Activated T-cell treated with anti-CD3 and anti-CD28 coated beads, Interleukin-2, amount 50 U/mL, for 72 hours (primary cell): Measurements from ENCODE around the gene GALP. TPM values are rescaled to one million over a fixed set of nuclear protein-coding genes. Genes with fewer than 3 reads are reported as not detected.
"Not testable (repeated sequence)": the region's sequence is repeated elsewhere in the genome, so short reads cannot be mapped to it uniquely, and the experiment has no call there.

ENCODE experiments used
- ATAC-seq, 2 donors: fragments of 150-1000 bp; cut with Tn5 transposase; replicated peaks in 1 of 2; 2 replicates each; pipeline ENCODE4 v1.10.0; 2021; ENCODE audit warnings: moderate library complexity in 2 of 2, mild to moderate bottlenecking in 1 of 2
- DNase-seq, 2 donors: peaks; one replicate each; pipeline ENCODE4 v3.0.0; 2021 to 2022; ENCODE audit warnings: mixed read lengths in 1 of 2
- H3K27ac Mint-ChIP-seq: one replicate; pipeline ENCODE4 v1.8.0; 2022; ENCODE audit warnings: mild to moderate bottlenecking, moderate library complexity, mixed read lengths
- H3K27me3 Mint-ChIP-seq: one replicate; pipeline ENCODE4 v1.8.0; 2022; ENCODE audit warnings: low read depth, mixed read lengths
- H3K36me3 Mint-ChIP-seq, 2 donors: one replicate each; pipeline ENCODE4 v1.8.0; 2022; ENCODE audit warnings: mixed read lengths in 2 of 2, mild to moderate bottlenecking in 1 of 2; ENCODE audit not compliant: insufficient read depth in 2 of 2
- H3K4me1 Mint-ChIP-seq: one replicate; pipeline ENCODE4 v1.8.0; 2022; ENCODE audit warnings: low read depth, mixed read lengths
- H3K4me3 Mint-ChIP-seq, 2 donors: one replicate each; pipeline ENCODE4 v1.8.0; 2022; ENCODE audit warnings: mild to moderate bottlenecking in 2 of 2, mixed read lengths in 2 of 2, moderate library complexity in 2 of 2
- H3K9me3 Mint-ChIP-seq, 2 donors: one replicate each; pipeline ENCODE4 v1.8.0; 2022; ENCODE audit warnings: mixed read lengths in 2 of 2
- total RNA-seq, 2 donors: library from RNA; stranded (reverse); gene quantifications; one replicate each; pipeline ENCODE4 v1.2.3, GENCODE V29; 2022

GALP gene
- total RNA-seq, 2 donors from 2014 or later = not detected

DNA sequence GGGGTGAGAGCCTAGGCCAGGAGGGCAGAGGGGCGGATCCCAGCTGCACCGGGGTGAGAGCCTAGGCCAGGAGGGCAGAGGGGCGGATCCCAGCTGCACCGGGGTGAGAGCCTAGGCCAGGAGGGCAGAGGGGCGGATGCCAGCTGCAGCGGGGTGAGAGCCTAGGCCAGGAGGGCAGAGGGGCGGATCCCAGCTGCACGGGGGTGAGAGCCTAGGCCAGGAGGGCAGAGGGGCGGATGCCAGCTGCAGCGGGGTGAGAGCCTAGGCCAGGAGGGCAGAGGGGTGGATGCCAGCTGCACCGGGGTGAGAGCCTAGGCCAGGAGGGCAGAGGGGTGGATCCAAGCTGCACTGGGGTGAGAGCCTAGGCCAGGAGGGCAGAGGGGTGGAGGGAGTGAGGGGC lies 502 bp downstream of the GALP start:
- not testable (repeated sequence) for H3K36me3 Mint-ChIP-seq, H3K27ac Mint-ChIP-seq, H3K4me1 Mint-ChIP-seq, ATAC-seq, H3K9me3 Mint-ChIP-seq, DNase-seq, H3K27me3 Mint-ChIP-seq, H3K4me3 Mint-ChIP-seq

- Mint-ChIP-seq H3K4me3 (no peak overlapping the region), H3K27me3 (no peaks in the 10 kb centered on the region), H3K36me3 (no peaks in the 10 kb centered on the region), H3K27ac (no peak overlapping the region), H3K4me1 (peaks cover 2% of the 10 kb centered on the region), H3K9me3 (no peaks in the 10 kb centered on the region)
- ATAC-seq = no peak
- DNase-seq = no peak
Measured at GRCh38 chr19:56176881-56177280, 1.1 kb downstream of the GALP start.

- Mint-ChIP-seq H3K9me3 (no peaks in the 10 kb centered on the region), H3K36me3 (no peaks in the 10 kb centered on the region), H3K4me1 (no peaks in the 10 kb centered on the region), H3K4me3 (no peak overlapping the region), H3K27ac (no peak overlapping the region), H3K27me3 (no peaks in the 10 kb centered on the region)
- DNase-seq (no peak), ATAC-seq (no peak)
Measured at GRCh38 chr19:56177564-56178243, 1.9 kb downstream of the GALP start.

- H3K9me3 Mint-ChIP-seq = no peaks in the 10 kb centered on the region
- H3K27ac Mint-ChIP-seq = no peak overlapping the region
- peaks cover 6% of the 10 kb centered on the region for H3K4me1 Mint-ChIP-seq
- H3K36me3 Mint-ChIP-seq = no peaks in the 10 kb centered on the region
- no peak overlapping the region for H3K4me3 Mint-ChIP-seq
- peaks cover 9% of the 10 kb centered on the region for H3K27me3 Mint-ChIP-seq
- DNase-seq (no peak), ATAC-seq (no peak)
Measured at GRCh38 chr19:56189785-56190184, 14.0 kb downstream of the GALP start.

DNA sequence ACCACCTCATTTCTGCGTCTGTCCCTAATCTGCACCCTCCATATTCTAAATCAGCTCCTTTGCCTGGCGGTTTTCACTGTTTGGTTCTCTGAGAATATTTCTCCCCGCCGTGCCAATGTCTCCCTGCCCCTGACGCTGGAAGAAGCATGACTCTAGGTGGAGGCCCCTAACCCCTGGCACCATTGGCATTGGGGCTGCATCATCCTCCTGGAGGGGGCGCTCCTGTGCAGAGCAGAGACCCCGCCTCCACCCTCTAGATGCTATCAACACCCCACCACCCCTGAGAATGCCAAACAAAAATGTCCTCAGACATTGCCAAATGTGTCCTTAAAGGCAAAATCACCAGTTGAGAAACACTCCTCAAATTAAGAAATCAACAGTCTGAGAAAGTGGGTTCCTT lies 15.3 kb downstream of the GALP start:
- ATAC-seq = no peak
- no peak overlapping the region for H3K4me3 Mint-ChIP-seq
- no peaks in the 10 kb centered on the region for H3K27me3 Mint-ChIP-seq
- H3K9me3 Mint-ChIP-seq = no peaks in the 10 kb centered on the region
- no peaks in the 10 kb centered on the region for H3K4me1 Mint-ChIP-seq
- no peaks in the 10 kb centered on the region for H3K36me3 Mint-ChIP-seq
- no peak for DNase-seq
- H3K27ac Mint-ChIP-seq = no peak overlapping the region

DNA sequence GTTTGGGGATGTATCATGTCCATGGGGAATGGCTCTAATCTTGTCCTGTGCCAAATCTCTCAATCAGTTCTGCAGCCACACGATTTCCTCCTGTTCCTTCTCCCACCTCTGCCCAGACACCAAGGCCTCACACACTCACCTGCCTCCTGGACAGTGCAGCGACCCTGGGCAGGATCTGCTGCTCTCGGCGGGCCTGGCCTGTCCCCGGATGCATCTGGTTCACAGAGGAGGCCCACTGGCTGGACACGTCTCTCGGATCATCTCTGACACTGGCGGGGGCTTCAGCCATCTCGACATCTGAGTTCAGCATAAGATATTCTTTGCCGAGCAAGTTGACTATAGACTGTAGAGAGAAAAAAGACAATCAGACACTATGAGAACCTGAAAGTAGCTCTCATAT lies 15.9 kb downstream of the GALP start:
- no peak for ATAC-seq
- no peak overlapping the region for H3K27ac Mint-ChIP-seq
- H3K36me3 Mint-ChIP-seq = no peaks in the 10 kb centered on the region
- no peaks in the 10 kb centered on the region for H3K27me3 Mint-ChIP-seq
- H3K4me3 Mint-ChIP-seq = no peak overlapping the region
- no peak for DNase-seq
- H3K4me1 Mint-ChIP-seq = no peaks in the 10 kb centered on the region
- no peaks in the 10 kb centered on the region for H3K9me3 Mint-ChIP-seq

DNA sequence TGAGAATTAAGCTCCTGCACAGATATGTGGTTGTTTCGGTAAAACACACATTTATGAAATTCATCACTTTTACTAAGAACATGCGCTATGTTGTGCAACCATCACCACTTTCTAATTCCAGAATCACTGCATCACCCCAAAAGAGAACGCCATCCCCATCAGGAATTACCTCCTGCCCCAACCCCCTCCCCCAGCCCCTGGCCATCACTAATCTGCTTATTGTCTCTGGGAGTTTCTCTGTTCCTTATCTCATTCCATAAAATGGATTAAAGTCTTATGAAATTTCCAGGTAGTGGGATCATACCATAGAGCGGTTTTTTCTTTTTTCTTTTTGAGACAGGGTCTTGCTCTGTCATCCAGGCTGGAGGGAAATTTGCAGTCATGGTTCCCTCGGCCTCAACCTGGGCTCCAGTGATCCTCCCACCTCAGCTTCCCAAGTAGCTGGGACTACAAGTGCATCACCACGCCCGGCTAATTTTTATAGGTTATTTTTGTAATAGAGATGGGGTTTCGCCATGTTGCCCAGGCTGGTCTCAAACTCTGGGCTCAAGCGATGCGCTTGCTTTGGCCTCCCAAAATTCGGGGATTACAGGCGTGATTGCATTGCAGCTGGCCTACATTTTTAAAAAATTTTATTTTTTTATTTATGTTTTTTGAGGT lies 18.3 kb downstream of the GALP start:
- Mint-ChIP-seq H3K27me3 (no peaks in the 10 kb centered on the region), H3K4me1 (no peaks in the 10 kb centered on the region), H3K36me3 (no peaks in the 10 kb centered on the region), H3K9me3 (no peaks in the 10 kb centered on the region), H3K27ac (no peak overlapping the region), H3K4me3 (no peak overlapping the region)
- no peak for ATAC-seq
- no peak for DNase-seq

GRCh38 chr19:56197646-56198045 lies 21.8 kb downstream of the GALP start, which contains the start of gene ZSCAN5B:
TSS of gene ZSCAN5B (minus strand) at chr19:56197783. CDS start at chr19:56193052, 4,731 bp downstream.
- DNase-seq, H3K9me3 Mint-ChIP-seq, H3K27ac Mint-ChIP-seq, ATAC-seq, H3K36me3 Mint-ChIP-seq, H3K4me3 Mint-ChIP-seq, H3K27me3 Mint-ChIP-seq, H3K4me1 Mint-ChIP-seq: not testable (repeated sequence)

DNA sequence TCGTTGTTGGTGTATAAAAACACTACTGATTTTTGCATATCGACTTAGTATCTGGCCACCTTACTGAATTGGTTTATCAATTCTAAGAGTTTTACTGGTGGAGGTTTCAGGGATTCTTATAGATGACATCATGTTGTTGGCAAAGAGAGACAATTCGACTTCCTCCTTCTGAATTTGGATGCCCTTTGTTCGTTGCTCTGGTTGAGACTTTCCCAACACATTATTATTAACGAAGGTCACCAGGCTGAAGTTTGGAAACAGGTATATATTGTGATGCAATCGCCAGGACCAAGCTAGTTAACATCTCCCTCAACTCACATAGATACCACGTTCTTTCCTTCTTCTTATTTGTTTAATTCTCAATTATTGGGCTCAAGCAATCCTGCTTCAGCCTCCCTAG lies 23.9 kb downstream of the GALP start:
- no peak overlapping the region for H3K4me3 Mint-ChIP-seq
- H3K27me3 Mint-ChIP-seq = no peaks in the 10 kb centered on the region
- H3K36me3 Mint-ChIP-seq = no peaks in the 10 kb centered on the region
- H3K9me3 Mint-ChIP-seq = no peaks in the 10 kb centered on the region
- DNase-seq (no peak), ATAC-seq (no peak)
- no peak overlapping the region for H3K27ac Mint-ChIP-seq
- no peaks in the 10 kb centered on the region for H3K4me1 Mint-ChIP-seq

- Mint-ChIP-seq H3K27ac (peak within 1 kb of the TSS; percentile 77), H3K4me1 (no peaks in the 10 kb centered on the region), H3K36me3 (no peaks in the 10 kb centered on the region), H3K27me3 (no peaks in the 10 kb centered on the region), H3K9me3 (no peaks in the 10 kb centered on the region), H3K4me3 (no peak within 1 kb of the TSS)
- ATAC-seq (no peak), DNase-seq (no peak)
Measured at GRCh38 chr19:56201973-56202372, 26.2 kb downstream of the GALP start, which contains the start of gene ZSCAN5C. TSS of gene ZSCAN5C (plus strand) at chr19:56202273. CDS start at chr19:56205914, 3,641 bp downstream.

DNA sequence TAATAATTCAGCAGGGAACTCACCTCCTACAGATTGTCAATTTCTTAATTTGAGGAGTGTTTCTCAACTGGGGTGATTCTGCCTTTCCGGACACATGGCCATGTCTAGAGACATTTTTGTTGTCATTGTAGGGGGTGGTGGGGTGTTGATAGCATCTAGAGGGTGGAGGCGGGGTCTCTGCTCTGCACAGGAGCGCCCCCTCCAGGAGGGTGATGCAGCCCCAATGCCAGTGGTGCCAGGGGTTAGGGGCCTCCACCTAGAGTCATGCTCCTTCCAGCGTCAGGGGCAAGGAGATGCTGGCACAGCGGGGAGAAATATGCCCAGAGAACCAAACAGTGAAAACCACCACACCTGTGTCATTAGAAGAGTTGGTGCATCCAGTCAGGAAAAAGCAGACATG lies 31.8 kb downstream of the GALP start:
- H3K36me3 Mint-ChIP-seq, H3K9me3 Mint-ChIP-seq, H3K27me3 Mint-ChIP-seq, DNase-seq, ATAC-seq, H3K4me3 Mint-ChIP-seq, H3K27ac Mint-ChIP-seq, H3K4me1 Mint-ChIP-seq: not testable (repeated sequence)

DNA sequence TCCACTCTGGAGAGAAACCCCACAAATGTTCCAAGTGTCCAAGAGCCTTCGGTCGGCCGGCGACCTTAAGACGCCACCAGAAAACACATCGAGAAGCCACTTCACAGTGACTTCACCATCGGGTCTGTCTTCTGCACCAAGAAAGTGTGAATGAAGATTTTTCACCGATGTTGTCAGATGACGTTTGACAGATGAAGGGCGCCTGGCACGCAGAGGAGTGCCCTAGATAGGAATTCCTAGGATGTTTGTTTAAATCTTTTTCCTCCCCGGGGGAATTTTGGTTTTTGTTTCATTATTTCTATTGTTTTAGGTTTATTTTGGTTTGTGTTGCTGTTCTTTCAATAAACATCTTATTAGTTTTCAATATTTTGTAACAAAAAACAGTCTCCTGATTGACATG lies 33.3 kb downstream of the GALP start:
- DNase-seq (no peak), ATAC-seq (no peak)
- Mint-ChIP-seq H3K4me1 (no peaks in the 10 kb centered on the region), H3K4me3 (no peak overlapping the region), H3K27me3 (no peaks in the 10 kb centered on the region), H3K9me3 (no peaks in the 10 kb centered on the region), H3K27ac (no peak overlapping the region), H3K36me3 (no peaks in the 10 kb centered on the region)

DNA sequence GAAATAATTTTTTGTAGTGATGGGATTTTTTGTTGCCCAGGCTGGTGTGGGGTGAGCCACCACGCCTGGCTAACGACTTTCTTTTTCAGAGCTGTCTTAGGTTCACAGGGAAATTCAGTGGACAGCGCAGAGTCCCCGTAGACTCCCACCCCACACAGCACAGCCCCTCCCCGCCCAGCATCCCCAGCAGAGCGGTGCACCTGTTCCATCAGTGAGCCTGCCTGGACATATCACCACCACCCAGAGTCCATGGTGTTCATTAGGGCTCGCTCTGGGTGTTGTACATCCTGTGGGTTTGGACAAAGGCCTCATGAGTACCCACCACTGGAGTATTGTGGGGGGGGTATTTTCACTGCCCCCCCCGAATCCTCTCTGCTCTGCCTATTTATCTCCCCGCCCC lies 34.2 kb downstream of the GALP start:
- H3K27ac Mint-ChIP-seq, ATAC-seq, H3K36me3 Mint-ChIP-seq, H3K9me3 Mint-ChIP-seq, DNase-seq, H3K27me3 Mint-ChIP-seq, H3K4me1 Mint-ChIP-seq, H3K4me3 Mint-ChIP-seq: not testable (repeated sequence)

- H3K36me3 Mint-ChIP-seq = no peaks in the 10 kb centered on the region
- no peak for ATAC-seq
Measured at GRCh38 chr19:56211718-56212117, 35.9 kb downstream of the GALP start.

More at GRCh38 chr19:56211718-56212117, 35.9 kb downstream of the GALP start:
- H3K4me1 Mint-ChIP-seq = no peaks in the 10 kb centered on the region
- no peak overlapping the region for H3K27ac Mint-ChIP-seq
- H3K4me3 Mint-ChIP-seq = no peak overlapping the region
- peaks cover 9% of the 10 kb centered on the region for H3K27me3 Mint-ChIP-seq
- no peak for DNase-seq
- H3K9me3 Mint-ChIP-seq = no peaks in the 10 kb centered on the region
